AG09309 (cell line): ENCODE data around the gene AKR1E2.

Source experiments
- DNase-seq: peaks from one replicate; pipeline ENCODE4 v3.0.0-alpha.2; 2010; ENCODE audit warnings: low read depth
- H3K4me3 ChIP-seq: 2 replicates; pipeline ENCODE4 v1.5.1; 2011; ENCODE audit warnings: mild to moderate bottlenecking, low read depth, low read length, moderate library complexity; ENCODE audit not compliant: control insufficient read depth
- TF ChIP-seq, protein P1 (sequence below): IDR thresholded peaks from 2 replicates; pipeline ENCODE4 v1.5.1; 2011; ENCODE audit warnings: mild to moderate bottlenecking, low read depth, low read length, inconsistent platforms; ENCODE audit not compliant: insufficient read depth, control insufficient read depth; ENCODE audit errors: missing control alignments

AKR1E2 gene

DNA sequence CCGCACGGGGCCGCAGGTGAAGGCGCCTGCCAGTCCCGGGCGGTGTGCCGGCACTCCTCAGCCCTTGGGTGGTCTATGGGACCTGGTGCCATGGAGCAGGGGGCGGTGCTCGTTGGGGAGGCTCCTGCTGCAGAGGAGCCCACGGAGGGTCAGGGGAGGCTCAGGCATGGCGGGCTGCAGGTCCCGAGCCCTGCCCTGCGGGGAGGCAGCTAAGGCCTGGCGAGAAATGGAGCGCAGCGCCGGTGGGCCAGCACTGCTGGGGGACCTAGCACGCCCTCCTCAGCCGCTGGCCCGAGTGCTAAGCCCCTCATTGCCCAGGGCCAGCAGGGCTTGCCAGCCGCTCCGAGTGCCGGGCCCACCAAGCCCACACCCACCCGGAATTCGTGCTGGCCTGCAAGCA, 18.9 kb downstream of the AKR1E2 start:
- H3K4me3 ChIP-seq = no peak overlapping the region
- no peak for DNase-seq
- TF ChIP-seq, protein P1, sequence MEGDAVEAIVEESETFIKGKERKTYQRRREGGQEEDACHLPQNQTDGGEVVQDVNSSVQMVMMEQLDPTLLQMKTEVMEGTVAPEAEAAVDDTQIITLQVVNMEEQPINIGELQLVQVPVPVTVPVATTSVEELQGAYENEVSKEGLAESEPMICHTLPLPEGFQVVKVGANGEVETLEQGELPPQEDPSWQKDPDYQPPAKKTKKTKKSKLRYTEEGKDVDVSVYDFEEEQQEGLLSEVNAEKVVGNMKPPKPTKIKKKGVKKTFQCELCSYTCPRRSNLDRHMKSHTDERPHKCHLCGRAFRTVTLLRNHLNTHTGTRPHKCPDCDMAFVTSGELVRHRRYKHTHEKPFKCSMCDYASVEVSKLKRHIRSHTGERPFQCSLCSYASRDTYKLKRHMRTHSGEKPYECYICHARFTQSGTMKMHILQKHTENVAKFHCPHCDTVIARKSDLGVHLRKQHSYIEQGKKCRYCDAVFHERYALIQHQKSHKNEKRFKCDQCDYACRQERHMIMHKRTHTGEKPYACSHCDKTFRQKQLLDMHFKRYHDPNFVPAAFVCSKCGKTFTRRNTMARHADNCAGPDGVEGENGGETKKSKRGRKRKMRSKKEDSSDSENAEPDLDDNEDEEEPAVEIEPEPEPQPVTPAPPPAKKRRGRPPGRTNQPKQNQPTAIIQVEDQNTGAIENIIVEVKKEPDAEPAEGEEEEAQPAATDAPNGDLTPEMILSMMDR = no peak

DNA sequence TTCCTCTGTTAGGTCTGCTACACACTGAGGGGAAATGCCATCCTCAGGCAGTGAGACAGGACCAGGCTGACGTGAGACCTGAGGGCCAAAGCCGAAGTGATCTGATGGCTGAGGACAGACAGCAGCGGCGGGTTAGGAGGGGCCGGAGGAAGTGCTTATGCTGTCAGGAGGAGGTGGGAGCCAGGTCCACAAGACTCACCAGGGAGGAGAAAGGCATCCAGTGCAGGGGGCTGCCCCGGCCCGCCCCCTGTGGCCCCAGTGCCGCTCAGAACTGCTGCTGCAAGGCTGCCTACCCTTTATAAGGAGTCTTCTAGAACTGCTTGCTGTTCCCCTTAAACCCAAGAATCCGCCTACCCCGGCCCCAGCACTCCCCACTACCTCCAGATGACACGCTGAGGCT, 19.8 kb downstream of the AKR1E2 start:
- TF ChIP-seq, protein P1 = no peak
- DNase-seq = no peak

DNA sequence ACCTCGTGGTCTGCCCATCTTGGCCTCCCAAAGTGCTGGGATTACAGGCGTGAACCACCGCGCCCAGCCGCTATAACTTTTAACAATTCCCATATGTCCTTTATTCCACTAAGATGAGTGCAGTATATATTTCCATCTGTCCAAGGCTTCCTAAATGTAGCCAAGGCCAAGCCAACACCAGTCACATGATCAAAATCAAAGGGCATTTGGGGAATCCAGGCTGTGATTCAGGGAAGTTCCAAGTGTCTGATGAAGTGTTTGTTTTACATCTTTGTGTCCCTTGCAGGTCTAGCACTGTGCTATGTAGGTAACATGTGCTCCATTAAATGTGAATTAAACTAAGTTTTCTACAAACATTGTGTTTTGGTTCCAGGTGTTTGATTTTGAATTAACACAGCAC, 20.8 kb downstream of the AKR1E2 start:
- H3K4me3 ChIP-seq = no peak overlapping the region
- TF ChIP-seq, protein P1 = no peak
- no peak for DNase-seq

More for the DNA sequence above, 19.8 kb downstream of the AKR1E2 start:
- no peak overlapping the region for H3K4me3 ChIP-seq

DNA sequence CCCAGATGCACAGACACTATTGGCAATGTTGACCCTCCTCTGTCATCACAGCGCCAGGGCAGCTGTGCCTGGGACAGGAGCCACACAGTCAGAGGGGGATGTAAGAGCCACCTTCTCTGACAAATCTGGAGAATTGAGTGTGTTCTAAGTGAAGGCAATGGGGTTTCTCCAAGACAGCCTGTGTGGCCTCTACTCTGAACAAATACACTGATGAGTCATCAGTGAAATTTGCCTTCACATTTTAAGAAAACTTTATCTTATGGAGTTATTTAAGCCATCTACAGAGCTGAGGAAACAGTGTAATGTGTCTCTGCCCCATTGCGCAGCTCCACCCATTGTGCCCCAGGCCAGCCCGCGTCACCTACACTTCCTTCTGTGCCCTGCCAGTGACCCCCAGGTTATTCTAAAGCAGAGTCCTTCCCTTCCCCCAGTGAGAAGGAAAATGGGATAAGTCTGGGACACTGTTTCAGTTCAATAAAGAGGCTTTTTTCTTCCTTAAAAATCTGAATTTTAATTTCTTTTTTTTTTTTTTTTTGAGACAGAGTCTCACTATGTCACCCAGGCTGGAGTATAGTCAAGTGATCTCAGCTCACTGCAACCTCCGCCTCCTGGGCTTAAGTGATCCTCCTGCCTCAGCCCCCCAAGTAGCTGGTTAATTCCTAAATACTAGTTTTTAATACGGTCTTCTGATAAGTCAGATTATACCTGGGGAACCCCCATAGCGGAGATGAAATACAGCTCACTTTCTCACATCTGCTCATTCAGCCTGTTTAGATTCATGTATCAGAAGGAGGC, 21.8 kb downstream of the AKR1E2 start:
- H3K4me3 ChIP-seq = no peak overlapping the region
- TF ChIP-seq, protein P1 = no peak
- peak; percentile 50 for DNase-seq

DNA sequence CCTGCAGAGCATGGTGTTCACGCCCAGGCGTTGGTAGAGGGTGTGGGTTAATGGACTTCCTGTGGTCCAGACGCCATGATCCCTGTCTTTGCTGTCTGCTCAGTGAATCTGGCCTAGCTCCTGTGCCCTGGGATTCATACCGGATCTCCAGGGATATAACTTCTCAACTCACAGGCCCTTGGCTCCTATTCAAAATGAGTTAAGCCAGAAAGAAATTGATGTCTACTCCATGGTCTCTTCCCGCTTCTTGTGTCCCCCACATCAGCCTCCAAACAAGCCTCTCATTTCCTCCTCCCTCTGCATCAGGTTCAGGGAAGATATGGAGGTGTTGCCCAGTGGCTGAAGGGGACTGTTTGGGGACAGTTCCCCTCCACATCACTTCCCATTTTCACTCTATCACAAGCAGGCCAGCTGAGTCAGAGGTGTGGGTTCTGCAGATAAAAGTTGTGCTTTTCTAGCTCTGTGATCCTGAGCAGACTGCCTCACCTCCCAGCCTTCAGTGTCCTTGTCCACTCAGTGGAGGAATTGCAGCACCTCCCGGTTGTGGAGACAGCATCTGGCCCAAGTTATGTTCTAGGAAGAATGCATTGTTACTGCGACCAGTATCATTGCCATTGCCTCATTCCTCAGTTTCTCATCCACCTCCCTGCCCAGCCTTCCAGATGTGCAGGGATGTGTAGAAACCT, 22.5 kb downstream of the AKR1E2 start:
- TF ChIP-seq, protein P1 = no peak
- H3K4me3 ChIP-seq = no peak overlapping the region
- DNase-seq = no peak

DNA sequence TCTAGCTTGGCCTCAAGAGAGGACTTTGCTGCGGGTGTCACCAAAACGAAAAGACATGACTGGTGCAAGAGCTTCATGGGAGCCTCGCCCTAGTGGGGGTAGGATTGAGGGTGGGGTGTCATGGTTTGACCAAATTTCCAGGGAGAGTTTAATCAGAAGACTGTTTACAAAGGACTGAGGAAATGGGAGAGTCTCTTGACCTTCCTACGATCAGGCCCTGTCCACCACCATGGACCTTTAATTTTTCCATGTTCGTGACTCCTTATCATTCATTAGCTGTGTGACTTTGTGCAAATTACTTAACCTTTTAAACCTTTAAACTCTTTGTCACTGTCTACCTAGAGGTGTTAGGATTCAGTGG, 23.0 kb downstream of the AKR1E2 start:
- no peak for DNase-seq
- TF ChIP-seq, protein P1 = no peak
- H3K4me3 ChIP-seq = no peak overlapping the region
